GM18951 (cell line): ENCODE data around the gene VAV2.

ENCODE experiments used
- POLR2A ChIP-seq: IDR thresholded peaks from 4 replicates; pipeline ENCODE4 v1.6.1; 2011; ENCODE audit warnings: mild to moderate bottlenecking; ENCODE audit not compliant: insufficient read length, insufficient read depth; ENCODE audit errors: extremely low read depth
- in situ Hi-C: fragments of 300-500 bp; cut with MboI; formaldehyde crosslinking; loops from one replicate; pipeline ENCODE4 v1.12.0; 2022; ENCODE audit warnings: low sequenced_read_pairs, mixed read lengths, inconsistent platforms; ENCODE audit not compliant: unreplicated experiment

VAV2 gene

DNA sequence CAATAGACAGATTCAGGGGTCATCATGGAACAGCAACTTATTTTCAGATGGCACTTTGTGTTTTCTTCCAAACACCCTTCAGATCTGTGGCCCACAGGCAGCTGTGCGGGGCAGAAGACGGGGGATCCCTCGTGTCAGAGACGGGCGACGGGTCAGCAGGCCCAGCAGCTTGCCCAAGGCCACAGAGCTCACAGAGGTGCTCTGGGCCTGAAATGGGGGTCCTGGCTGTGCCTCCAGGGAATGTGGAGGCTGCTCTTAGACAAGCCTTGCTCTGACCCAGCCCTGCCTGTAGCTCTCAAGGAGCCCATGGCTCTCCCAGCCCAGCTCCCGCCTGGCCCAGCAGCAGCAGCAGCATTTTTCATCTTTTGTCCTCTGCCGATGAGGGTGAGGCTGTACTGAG, 213.0 kb downstream of the VAV2 start:
- in situ Hi-C loops: no loop called here
- no peak for TF ChIP-seq POLR2A

DNA sequence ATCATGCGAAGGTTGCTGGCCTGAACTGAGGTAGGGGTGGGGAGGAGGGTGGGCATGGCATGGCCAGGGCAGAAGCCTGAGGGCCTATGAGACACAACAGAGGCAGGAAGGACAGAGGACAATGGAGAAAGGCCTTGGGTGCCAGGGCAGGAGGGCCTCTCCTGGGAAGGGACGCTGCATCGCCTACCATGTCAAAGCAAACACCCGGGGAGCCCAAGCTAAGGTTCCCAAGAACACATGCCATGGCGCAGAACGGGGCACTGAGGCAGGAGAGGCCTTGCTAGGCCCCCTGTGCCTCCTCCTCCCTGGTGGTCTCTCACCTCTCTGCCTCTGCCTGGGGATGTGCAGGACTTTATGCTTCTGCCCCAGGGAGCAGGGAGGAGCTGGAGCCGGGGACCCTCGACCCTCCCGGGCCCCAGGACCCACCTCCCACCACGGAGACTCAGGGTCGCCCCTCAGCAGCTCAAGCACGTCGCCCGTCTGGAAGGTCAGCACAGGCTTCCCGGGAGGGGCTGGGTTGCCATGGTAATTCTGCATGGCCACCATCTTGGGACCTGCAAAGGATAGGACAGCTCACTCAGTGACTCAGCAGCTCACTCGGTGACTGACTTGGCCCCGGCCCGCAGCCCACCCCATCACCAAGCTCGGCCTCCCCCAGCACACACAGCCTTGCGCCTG, 213.6 kb downstream of the VAV2 start:
- TF ChIP-seq POLR2A: no peak
- in situ Hi-C loops: no loop called here

DNA sequence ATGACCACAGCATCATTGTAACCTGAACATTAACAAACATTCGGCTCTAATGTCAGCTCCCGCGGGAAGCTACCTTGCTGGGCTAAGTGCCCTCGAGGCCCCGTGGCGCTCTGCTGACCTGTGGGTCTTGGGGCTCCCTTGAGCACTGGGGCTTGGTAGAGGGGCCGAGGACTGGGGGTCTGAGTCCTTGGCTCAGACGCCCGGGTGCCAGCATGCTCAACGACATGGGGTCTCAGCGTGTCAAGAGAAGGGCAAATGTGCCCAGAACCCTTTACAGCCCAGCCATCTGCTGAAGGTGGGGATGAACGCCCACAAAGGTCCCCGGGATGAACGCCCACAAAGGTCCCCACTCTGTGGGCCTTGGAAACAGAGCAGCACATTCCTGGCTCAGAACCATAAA, 214.3 kb downstream of the VAV2 start:
- in situ Hi-C loops: no loop called here

DNA sequence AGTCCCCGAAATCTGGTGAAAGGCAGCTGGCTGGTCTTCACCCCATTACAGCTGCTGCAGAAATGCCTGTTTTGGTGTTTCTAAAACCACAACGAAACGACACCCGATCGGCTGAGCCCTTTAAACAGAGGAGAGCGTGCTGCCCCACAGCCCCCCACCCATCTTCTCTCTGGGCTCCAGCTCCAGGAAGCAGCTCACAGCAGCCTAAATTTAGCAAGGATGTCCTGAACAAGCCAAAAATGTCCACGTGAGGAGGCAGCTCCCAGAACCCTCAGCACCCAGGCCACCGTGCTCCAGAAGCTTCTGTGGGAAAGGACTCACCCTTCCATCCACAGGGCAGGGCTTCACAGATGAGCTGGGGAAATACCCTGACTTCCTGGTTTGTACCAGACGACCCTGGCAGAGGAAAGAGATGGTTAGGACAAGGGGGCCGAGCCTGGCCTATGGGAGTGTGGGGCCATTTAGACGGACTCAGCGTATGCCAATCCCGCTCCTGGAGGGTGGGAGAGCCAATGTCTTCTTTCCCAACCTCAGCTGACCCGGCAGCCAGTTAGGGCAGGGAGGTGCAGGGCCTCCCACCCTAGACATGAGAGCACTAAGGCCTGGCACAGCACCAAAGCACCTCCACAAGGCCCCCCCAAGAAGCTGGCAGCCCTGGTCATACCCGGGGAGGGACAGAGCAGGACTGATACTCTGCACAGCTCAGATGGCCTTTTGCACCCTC, 214.9 kb downstream of the VAV2 start:
- in situ Hi-C loops: no loop called here
- no peak for TF ChIP-seq POLR2A

More for the DNA sequence above, 214.3 kb downstream of the VAV2 start:
- no peak for TF ChIP-seq POLR2A

DNA sequence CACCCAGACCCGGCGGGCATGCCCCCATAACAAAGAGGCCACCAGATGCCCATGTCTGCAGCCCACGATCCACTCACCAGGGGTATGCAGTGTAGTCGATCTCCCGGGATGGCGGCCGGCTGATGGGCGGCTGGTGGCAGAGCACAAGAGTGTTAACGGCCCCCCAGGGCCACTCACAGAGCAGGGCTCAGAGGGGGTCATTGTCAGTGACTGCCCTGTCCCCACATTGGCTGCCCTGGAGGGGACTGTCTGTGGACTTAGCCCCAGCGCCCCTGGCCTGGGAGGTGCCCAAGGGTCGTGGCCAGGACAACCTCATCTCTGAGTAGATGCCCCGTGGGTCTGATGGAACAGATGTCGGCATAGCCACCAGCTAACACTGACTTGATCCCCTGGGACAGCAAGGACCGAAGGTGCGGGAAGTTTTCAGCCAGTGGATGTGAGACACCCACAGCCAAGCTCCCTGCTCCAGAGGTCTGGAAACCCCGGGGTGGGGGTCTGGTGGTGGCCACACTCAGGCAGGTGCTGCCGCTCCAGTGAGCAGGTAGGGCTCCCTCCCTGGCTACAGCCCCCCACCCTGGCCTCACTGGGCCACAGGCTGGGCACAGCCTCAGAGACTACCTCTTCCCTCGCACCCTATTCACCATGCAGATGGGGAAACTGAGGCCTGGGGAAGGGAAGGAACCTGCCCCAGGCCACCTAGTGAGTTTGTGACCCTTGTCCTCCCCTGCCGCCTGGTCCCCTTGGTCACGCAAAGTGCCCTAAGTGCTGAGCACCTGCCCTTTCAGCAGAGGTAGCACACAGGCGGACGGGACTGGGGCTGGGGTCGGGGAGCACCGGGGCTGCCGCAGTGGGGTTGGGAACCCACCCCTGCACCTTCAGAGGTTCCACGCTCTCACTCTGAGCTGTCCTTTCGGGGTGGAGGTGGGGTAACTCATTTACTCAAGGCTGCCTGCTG, 215.9 kb downstream of the VAV2 start:
- in situ Hi-C loops: no loop called here
- TF ChIP-seq POLR2A: no peak

DNA sequence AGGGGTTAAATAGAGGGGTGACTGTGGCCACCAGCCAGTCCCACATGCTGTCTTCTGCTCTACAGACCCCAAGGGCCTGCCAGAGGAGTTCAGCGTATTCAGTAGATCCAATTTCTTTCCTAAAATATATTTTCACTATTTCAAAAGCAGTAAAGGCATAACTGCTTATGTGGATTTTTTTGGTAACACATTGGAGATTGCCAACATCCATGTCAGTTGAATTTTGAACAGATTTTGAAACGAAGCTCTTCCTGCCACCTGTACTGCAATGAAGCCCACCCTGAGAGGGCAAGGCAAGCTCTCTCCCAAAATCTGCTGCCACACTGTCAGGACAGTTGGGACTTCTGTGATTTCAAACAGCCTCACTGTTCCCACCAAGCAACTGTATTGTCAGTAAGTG, 216.8 kb downstream of the VAV2 start:
- in situ Hi-C loops: no loop called here
- no peak for TF ChIP-seq POLR2A

DNA sequence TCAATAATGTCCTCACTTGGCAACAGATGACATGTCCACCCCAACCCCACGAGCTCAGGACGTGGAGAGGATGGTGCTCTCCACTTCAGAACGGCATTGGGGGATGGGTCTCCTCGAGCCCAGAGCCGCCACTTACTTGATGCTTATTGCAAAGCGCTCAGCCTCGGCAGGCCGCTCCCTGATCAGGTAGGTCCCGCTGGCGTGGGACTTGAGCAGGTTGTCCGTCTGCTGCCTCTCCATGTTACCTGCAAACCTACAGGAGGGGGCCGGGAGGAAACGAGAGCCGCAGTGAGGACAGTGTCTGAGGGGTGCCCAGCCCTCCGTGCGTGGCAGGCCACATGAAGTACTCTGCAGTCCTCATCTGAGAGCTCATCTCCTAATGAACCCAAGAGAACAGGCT, 217.3 kb downstream of the VAV2 start:
- in situ Hi-C loops: no loop called here
- no peak for TF ChIP-seq POLR2A

DNA sequence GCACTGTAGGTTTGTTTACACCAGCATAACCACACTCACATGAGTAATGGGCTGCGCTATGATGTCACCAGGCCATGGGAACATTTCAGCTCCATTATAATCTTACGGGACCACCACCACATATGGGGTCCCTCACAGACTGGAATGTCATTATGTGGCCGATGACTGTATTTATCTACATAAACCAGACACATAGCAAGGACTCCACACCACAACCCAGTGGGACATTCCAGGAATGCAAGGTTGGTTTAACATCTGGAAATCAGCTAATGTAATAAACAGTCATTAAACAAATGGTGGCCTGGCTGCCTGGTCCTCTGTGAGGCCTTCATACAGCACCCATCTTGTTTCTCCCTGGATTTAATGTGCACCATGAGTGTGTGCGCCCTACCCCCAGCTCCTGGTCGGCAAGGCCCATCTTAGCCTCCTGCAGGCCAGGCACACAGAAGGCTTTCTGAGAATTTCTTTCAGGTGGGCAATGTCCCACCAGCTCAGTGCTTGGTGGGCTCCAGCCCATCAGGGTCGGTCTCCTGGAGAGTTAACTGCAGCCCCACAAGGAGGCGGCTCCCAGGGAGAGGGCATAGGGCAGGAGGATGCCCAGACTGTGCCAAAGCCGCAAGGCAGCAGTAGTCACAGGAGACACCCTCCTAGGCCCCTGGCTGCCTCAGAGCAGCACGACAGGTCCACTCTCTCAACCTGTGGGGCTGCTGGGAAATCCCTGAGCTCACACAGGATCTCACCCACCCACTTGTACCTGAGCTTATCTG, 218.1 kb downstream of the VAV2 start:
- in situ Hi-C loops: no loop called here
- no peak for TF ChIP-seq POLR2A

DNA sequence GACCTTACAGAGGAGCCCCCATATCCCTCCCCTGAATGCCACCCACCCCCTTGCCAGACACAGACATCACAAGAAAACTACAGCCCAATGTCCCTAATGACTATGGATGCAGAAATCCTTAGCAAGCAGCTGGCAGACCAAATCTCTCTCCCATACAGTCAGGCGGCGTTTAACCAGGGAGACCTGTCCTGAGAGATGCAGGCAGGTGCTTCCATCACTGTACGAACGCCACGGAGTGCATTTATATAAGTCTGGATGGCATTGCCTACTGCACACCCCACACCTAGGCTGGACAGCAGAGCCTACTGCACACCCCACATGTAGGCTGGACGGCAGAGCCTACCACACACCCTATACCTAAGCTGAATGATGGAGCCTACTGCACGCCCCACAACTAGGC, 219.5 kb downstream of the VAV2 start:
- TF ChIP-seq POLR2A: no peak
- in situ Hi-C loops: no loop called here

DNA sequence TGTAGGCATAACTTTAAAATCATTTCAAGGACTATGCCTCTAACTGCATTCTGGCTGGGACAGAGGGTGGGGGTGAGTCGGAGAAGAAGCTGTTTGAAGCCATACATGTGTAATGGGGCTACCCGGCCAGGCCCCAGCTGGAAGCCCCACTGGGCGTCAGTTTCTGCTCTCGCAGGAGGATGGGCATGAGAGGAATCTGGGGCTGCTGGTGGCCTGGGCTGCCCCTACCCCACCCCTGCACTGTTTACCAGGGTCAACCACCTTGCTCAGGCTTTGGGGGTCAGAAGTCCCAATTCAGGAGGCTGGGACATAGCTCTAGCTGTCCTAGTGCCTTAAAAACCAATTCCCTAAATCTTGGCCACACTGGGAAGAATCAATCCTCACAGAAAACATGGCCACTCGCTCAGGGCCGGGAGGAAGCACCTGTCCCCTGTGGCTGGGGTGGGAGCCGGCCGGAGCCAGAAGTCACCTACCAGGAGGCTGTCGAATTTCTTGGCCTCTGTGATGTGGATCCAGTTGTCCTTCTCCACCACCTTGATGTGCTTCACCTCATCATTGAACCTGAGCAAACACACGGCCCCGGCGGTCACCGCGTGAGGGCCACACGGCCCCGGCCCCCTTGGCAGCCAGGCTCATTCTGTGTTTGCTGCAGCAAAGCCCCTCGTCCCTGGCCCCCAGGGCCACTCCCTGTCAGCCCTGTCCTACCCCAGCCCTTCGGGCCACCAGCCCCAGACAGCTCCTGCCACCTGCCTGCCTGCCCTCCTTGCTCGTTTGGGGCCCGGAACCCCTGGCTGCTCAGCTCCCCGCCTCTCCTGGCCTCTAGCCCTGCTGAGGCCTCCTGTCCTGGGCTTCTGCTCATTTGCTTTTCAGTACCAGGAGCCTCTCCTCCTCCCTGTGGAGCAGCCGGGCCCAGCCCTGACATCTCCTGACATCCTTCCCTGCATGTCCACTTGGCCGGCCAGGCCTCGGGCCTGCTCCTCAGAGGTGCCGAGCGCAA, 220.3 kb downstream of the VAV2 start:
- in situ Hi-C loops: no loop called here
- no peak for TF ChIP-seq POLR2A

DNA sequence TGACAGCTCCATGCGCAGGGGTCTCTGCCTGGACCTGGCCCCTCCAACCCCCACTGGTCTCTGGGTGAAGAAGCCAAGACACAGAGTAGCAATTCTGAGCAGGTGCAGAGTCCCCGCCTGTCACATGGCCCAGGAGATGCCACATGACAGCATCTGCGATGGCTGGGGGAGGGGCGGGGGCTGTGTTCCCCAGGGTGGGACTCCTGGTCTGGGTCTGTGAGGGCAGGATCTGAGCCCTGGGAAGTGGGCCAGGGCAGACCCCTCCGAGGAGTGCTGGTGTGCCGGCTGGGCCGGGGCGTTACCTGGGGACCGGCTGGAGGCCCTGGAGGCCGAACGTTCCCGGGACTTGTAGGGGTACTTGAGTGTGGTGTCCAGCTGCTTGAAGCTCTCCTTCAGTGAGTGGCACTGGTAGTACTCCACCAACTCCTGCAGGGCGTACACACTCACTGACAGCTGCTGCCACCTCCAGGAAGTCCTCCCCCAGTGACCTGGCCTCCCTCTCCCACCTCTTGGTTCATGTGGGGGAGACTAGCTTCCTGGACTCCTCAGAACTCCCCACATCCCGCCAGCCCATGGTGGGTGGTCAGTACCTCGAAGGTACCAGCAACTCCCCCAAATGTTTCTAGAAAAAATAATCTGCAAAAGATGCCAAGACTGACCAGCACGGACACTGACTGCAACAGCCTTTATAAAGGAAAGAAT, 221.9 kb downstream of the VAV2 start:
- in situ Hi-C loops: no loop called here

DNA sequence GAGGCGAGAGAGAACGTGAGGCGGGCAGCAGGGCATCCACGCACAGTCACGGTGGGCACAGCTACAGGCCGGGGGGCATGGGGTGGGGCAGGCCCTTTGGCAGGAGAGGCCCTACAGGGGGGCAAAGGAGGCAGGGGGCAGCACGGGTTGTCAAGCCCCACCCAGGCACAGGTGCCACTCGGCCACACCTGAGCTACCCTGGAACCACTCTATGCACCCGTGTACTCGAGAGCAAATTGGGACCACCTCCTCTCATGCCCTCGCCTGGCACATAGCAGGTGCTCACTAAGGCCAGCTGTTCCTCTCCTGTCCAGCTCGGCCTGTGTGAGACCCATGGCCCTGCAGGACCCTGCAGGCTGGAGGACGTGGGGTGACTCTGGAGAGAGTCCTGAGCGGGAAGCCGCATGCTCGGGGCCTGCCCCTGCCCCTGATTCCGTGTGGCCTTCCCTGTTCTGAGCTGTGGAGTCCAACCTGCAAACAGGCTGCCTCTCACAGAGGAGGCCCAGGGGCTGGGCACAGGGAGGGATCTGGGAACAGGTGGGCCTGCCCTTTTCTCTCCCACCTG, 222.5 kb downstream of the VAV2 start:
- TF ChIP-seq POLR2A: no peak
- in situ Hi-C loops: no loop called here

More for the DNA sequence above, 221.9 kb downstream of the VAV2 start:
- TF ChIP-seq POLR2A: no peak
